Measurements from ENCODE around the gene OR2M4.
"Not testable (repeated sequence)": the region's sequence is repeated elsewhere in the genome, so short reads cannot be mapped to it uniquely, and the experiment has no call there.

The OR2M4 gene

GRCh38 chr1:248231117-248231516 lies at the start of gene OR2M4:
Gene OR2M4 (plus strand): TSS chr1:248231417. CDS start chr1:248238929, 7,512 bp downstream.
- no peak for DNase-seq (ENCODE audit: low read depth)

GRCh38 chr1:248183996-248184395 lies 47.2 kb upstream of the OR2M4 start:
- DNase-seq (ENCODE audit: low read depth): no peak

GRCh38 chr1:248187363-248187762 lies 43.9 kb upstream of the OR2M4 start:
- DNase-seq (ENCODE audit: low read depth): no peak

GRCh38 chr1:248189026-248189425 lies 42.2 kb upstream of the OR2M4 start:
- DNase-seq (ENCODE audit: low read depth): no peak

GRCh38 chr1:248194117-248194516 lies 37.1 kb upstream of the OR2M4 start:
- DNase-seq (ENCODE audit: low read depth): no peak

- DNase-seq (ENCODE audit: low read depth): no peak
These were observed 34.3 kb upstream of the OR2M4 start, which contains the start of gene OR2M3 for GRCh38 chr1:248196965-248197364. Gene OR2M3 (plus strand): TSS chr1:248197265. CDS start chr1:248203068, 5,803 bp downstream.

GRCh38 chr1:248215880-248216279 lies 15.3 kb upstream of the OR2M4 start:
- DNase-seq (ENCODE audit: low read depth): no peak

- no peak for DNase-seq (ENCODE audit: low read depth)
These were observed 5.7 kb upstream of the OR2M4 start for GRCh38 chr1:248225537-248225936.

- DNase-seq (ENCODE audit: low read depth): no peak
These were observed 1.8 kb upstream of the OR2M4 start for GRCh38 chr1:248229360-248229908.

- DNase-seq (ENCODE audit: low read depth): no peak
These were observed 8.3 kb downstream of the OR2M4 start for GRCh38 chr1:248239478-248239877.

- no peak for DNase-seq (ENCODE audit: low read depth)
These were observed 12.0 kb downstream of the OR2M4 start for GRCh38 chr1:248243204-248243603.

- not testable (repeated sequence) for DNase-seq (ENCODE audit: low read depth)
These were observed 28.1 kb downstream of the OR2M4 start for GRCh38 chr1:248259309-248259708.

- no peak for DNase-seq (ENCODE audit: low read depth)
These were observed 37.0 kb downstream of the OR2M4 start for GRCh38 chr1:248268178-248268577.

- not testable (repeated sequence) for DNase-seq (ENCODE audit: low read depth)
These were observed 42.0 kb downstream of the OR2M4 start for GRCh38 chr1:248273225-248273624.

GRCh38 chr1:248277876-248278275 lies 46.7 kb downstream of the OR2M4 start, which contains the start of gene OR2T33:
Gene OR2T33 (minus strand): TSS chr1:248277976. CDS start chr1:248273814, 4,162 bp downstream.
- no peak for DNase-seq (ENCODE audit: low read depth)

GRCh38 chr1:248288391-248288790 lies 57.2 kb downstream of the OR2M4 start:
- DNase-seq (ENCODE audit: low read depth): no peak
